ENCODE data around the gene APOC3. TPM values are rescaled to one million over a fixed set of nuclear protein-coding genes. Genes with fewer than 3 reads are reported as not detected.

Gene APOC3
- total RNA-seq, 1 experiment from 2014 or later, result 2.5 TPM

- no peak for TF ChIP-seq SMAD4 (CRISPR knock-in tag; IDR thresholded peaks at IDR 0.05)
Observed at GRCh38 chr11:116849486-116849885, 19.8 kb downstream of the APOC3 start (continued).

DNA sequence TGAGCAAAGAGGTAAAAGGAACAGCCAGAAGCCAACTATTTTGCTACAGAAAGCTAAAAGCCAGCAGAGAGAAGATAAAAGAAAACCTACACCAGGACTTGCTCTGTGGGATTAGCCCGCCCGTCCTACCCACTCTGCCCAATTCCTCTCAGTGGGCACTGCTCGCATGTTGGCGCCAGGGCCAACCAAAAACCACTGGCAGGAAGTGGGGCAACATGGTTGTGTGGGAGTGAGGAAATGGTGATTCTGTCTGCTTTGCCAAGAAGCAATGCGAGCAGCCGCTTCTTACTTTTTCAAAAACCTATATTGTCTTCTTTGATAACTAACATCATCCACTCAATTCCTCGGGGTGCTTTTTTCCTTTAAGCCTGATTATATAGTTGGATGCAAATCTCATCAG, 21.9 kb downstream of the APOC3 start:
- H3K36me3 Mint-ChIP-seq, result peaks cover 21% of the 10 kb centered on the region
- ATAC-seq (no peak), DNase-seq (ENCODE audit: low spot score) (no peak)
- H3K27ac Mint-ChIP-seq, result no peak overlapping the region
- H3K4me1 Mint-ChIP-seq, result no peaks in the 10 kb centered on the region
- TF ChIP-seq, protein P1, sequence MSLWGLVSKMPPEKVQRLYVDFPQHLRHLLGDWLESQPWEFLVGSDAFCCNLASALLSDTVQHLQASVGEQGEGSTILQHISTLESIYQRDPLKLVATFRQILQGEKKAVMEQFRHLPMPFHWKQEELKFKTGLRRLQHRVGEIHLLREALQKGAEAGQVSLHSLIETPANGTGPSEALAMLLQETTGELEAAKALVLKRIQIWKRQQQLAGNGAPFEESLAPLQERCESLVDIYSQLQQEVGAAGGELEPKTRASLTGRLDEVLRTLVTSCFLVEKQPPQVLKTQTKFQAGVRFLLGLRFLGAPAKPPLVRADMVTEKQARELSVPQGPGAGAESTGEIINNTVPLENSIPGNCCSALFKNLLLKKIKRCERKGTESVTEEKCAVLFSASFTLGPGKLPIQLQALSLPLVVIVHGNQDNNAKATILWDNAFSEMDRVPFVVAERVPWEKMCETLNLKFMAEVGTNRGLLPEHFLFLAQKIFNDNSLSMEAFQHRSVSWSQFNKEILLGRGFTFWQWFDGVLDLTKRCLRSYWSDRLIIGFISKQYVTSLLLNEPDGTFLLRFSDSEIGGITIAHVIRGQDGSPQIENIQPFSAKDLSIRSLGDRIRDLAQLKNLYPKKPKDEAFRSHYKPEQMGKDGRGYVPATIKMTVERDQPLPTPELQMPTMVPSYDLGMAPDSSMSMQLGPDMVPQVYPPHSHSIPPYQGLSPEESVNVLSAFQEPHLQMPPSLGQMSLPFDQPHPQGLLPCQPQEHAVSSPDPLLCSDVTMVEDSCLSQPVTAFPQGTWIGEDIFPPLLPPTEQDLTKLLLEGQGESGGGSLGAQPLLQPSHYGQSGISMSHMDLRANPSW (CRISPR knock-in tag; conservative IDR thresholded peaks at IDR 0.05; ENCODE audit: low read depth), result no peak
- TF ChIP-seq TEAD4 (CRISPR knock-in tag; IDR thresholded peaks at IDR 0.05) (no peak), ZNF263 (CRISPR knock-in tag; IDR thresholded peaks at IDR 0.05; ENCODE audit: low read depth) (no peak), ZBTB21 (CRISPR knock-in tag; IDR thresholded peaks at IDR 0.05; ENCODE audit: borderline replicate concordance) (no peak), ERG (CRISPR knock-in tag; IDR thresholded peaks at IDR 0.05) (no peak), ZNF317 (CRISPR knock-in tag; IDR thresholded peaks at IDR 0.05; ENCODE audit: borderline replicate concordance, low read depth) (no peak), NR3C1 (CRISPR knock-in tag; conservative IDR thresholded peaks at IDR 0.05; ENCODE audit: low read depth) (no peak), ZNF232 (CRISPR knock-in tag; IDR thresholded peaks at IDR 0.05) (no peak)
- TF ChIP-seq, protein P2, sequence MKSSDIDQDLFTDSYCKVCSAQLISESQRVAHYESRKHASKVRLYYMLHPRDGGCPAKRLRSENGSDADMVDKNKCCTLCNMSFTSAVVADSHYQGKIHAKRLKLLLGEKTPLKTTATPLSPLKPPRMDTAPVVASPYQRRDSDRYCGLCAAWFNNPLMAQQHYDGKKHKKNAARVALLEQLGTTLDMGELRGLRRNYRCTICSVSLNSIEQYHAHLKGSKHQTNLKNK (CRISPR knock-in tag; IDR thresholded peaks at IDR 0.05), result no peak
- H3K27me3 Mint-ChIP-seq (ENCODE audit: low read depth), result no peaks in the 10 kb centered on the region; the same call in 1 of the 2 replicates
- H3K4me3 Mint-ChIP-seq, result no peak overlapping the region
- ChIA-PET POLR2A (no interaction called here), CTCF (no interaction called here)
- H3K9me3 Mint-ChIP-seq, result no peaks in the 10 kb centered on the region

- ChIA-PET POLR2A (no interaction called here), CTCF (interaction anchor here (0.8 to 1.3 kb wide), 2 partner anchors 61 to 286 kb away, joined by 4 to 7 read pairs; partner anchors contain the start of gene APOA5)
- Mint-ChIP-seq H3K27me3 (ENCODE audit: low read depth) (no peaks in the 10 kb centered on the region; the same call in 1 of the 2 replicates), H3K36me3 (peaks cover 17% of the 10 kb centered on the region), H3K4me3 (no peak overlapping the region), H3K27ac (no peak overlapping the region), H3K4me1 (no peaks in the 10 kb centered on the region), H3K9me3 (no peaks in the 10 kb centered on the region)
- ATAC-seq, result no peak
- no peak for DNase-seq (ENCODE audit: low spot score)
- no peak for TF ChIP-seq USF2 (CRISPR knock-in tag; IDR thresholded peaks at IDR 0.05)
- no peak for TF ChIP-seq MAX (CRISPR knock-in tag; IDR thresholded peaks at IDR 0.05)
Observed at GRCh38 chr11:116852261-116853031, 22.7 kb downstream of the APOC3 start.

GRCh38 chr11:116853461-116854073, 23.9 kb downstream of the APOC3 start:
- ChIA-PET CTCF (interaction anchor here (1.3 to 2.5 kb wide), 2 partner anchors 62 to 63 kb away, joined by 4 to 10 read pairs; partner anchors contain the start of gene APOA5), POLR2A (no interaction called here)
- ATAC-seq (no peak), DNase-seq (ENCODE audit: low spot score) (no peak)
- no peaks in the 10 kb centered on the region for H3K9me3 Mint-ChIP-seq
- H3K36me3 Mint-ChIP-seq, result peaks cover 21% of the 10 kb centered on the region
- no peak overlapping the region for H3K27ac Mint-ChIP-seq
- H3K27me3 Mint-ChIP-seq (ENCODE audit: low read depth), result no peaks in the 10 kb centered on the region; the same call in 1 of the 2 replicates
- no peaks in the 10 kb centered on the region for H3K4me1 Mint-ChIP-seq
- no peak overlapping the region for H3K4me3 Mint-ChIP-seq
- TF ChIP-seq ZNF138 (CRISPR knock-in tag; conservative IDR thresholded peaks at IDR 0.05), result no peak
- TF ChIP-seq, protein P2 (CRISPR knock-in tag; IDR thresholded peaks at IDR 0.05), result no peak
- TF ChIP-seq NFE2L1 (CRISPR knock-in tag; IDR thresholded peaks at IDR 0.05), result no peak
- no peak for TF ChIP-seq PRDM15 (CRISPR knock-in tag; IDR thresholded peaks at IDR 0.05)
- TF ChIP-seq ZNF219 (CRISPR knock-in tag; IDR thresholded peaks at IDR 0.05; ENCODE audit: borderline replicate concordance), result no peak
- TF ChIP-seq RELA (CRISPR knock-in tag; IDR thresholded peaks at IDR 0.05; ENCODE audit: borderline replicate concordance), result no peak

All from WTC11 (cell line).